Ureter (tissue), 1 donor: ENCODE measurements around the gene ADD3. TPM values are rescaled to one million over a fixed set of nuclear protein-coding genes. Genes with fewer than 3 reads are reported as not detected.

ENCODE experiments used
- DNase-seq: peaks from one replicate; pipeline ENCODE4 v3.0.0-alpha.2; 2020; ENCODE audit warnings: low spot score
- total RNA-seq: library from RNA; stranded (reverse); gene quantifications from one replicate; pipeline ENCODE4 v1.2.4, GENCODE V29; 2023
- donor health status: DM: yes; HTN: yes; CAD: no.

Gene ADD3
- total RNA-seq, 1 donor from 2014 or later: 140 TPM

- no peak for DNase-seq
Observed at GRCh38 chr10:110150981-110151380, 143.2 kb downstream of the ADD3 start.

GRCh38 chr10:110151467-110151866 lies 143.7 kb downstream of the ADD3 start:
- DNase-seq: peak; percentile 82

- no peak for DNase-seq
Observed at GRCh38 chr10:110151971-110152370, 144.2 kb downstream of the ADD3 start.

GRCh38 chr10:110153396-110153795 lies 145.6 kb downstream of the ADD3 start:
- DNase-seq: no peak

- no peak for DNase-seq
Observed at GRCh38 chr10:110156046-110156445, 148.3 kb downstream of the ADD3 start.

- peak; percentile 14 for DNase-seq
Observed at GRCh38 chr10:110158051-110159005, 150.5 kb downstream of the ADD3 start.

- DNase-seq: no peak
Observed at GRCh38 chr10:110160081-110160480, 152.3 kb downstream of the ADD3 start.

- DNase-seq: no peak
Observed at GRCh38 chr10:110160522-110160921, 152.7 kb downstream of the ADD3 start.

- no peak for DNase-seq
Observed at GRCh38 chr10:110162741-110163145, 155.0 kb downstream of the ADD3 start.

- no peak for DNase-seq
Observed at GRCh38 chr10:110163192-110163773, 155.5 kb downstream of the ADD3 start.

- no peak for DNase-seq
Observed at GRCh38 chr10:110163841-110164240, 156.1 kb downstream of the ADD3 start.

GRCh38 chr10:110165239-110165638 lies 157.5 kb downstream of the ADD3 start:
- no peak for DNase-seq

GRCh38 chr10:110167149-110167548 lies 159.4 kb downstream of the ADD3 start:
- no peak for DNase-seq

GRCh38 chr10:110168601-110169481 lies 161.1 kb downstream of the ADD3 start:
- DNase-seq: no peak

GRCh38 chr10:110169586-110169985 lies 161.8 kb downstream of the ADD3 start:
- DNase-seq: no peak

- DNase-seq: no peak
Observed at GRCh38 chr10:110170142-110170971, 162.6 kb downstream of the ADD3 start.

- DNase-seq: no peak
Observed at GRCh38 chr10:110171032-110171431, 163.2 kb downstream of the ADD3 start.

- no peak for DNase-seq
Observed at GRCh38 chr10:110172155-110172554, 164.4 kb downstream of the ADD3 start.

- no peak for DNase-seq
Observed at GRCh38 chr10:110174201-110174600, 166.4 kb downstream of the ADD3 start.

- no peak for DNase-seq
Observed at GRCh38 chr10:110174816-110175215, 167.0 kb downstream of the ADD3 start.

- no peak for DNase-seq
Observed at GRCh38 chr10:110175406-110175805, 167.6 kb downstream of the ADD3 start.
